ENCODE data around the gene NOL8.
A peak's percentile ranks its signal among the peaks of the same experiment; 100 is the strongest.

NOL8 gene
- 52.6 to 79.6 (median 53.7) reads per million in 3 donors for total RNA-seq

DNA sequence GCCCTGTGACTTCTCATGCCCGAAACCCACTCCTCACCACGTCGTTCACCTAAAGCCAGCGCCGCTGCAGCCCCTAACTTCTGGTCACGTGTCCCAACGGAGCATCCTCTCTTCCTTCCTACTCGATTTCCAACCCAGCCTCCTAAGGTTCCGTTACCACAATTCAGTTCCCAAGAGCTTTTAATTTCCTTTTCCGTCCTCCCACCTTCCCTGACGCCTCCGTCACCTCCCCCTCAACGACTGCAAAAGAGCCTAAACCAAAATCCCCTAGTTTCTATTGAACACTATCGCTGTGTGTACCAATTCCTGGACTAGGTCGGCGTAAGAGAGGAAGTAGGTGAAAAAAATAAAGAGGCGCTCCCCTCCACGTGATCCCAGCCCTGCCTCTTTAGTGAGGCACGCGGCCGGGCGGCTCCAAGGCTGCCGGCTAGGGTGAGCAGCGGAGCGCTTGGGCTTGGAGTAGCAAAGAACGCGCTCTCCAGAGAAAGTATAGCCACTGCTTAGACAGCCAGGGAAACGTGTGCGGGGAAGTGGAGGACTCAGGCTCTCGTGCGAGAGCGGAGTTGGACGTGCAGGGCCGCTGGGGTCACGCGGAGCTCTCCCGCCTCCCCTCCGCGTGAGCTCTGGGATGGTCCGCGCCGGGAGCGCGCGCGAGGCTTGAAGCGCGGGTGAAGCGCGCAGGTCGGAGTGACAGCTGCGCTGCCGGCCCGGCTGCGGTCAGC is at the start of gene NOL8, which contains the start of gene CENPP:
NOL8 (minus strand) TSS at position 82 of the 722 bp plus-strand sequence. CDS start 1,189 bp downstream, outside the sequence.
CENPP (plus strand) TSS at position 685 of the 722 bp plus-strand sequence.
- Histone ChIP-seq H3K36me3 (ENCODE audit: control insufficient read depth, insufficient read depth, low read length) (peaks cover 17% of the 10 kb centered on the region), H3K4me1 (ENCODE audit: control insufficient read depth, insufficient read depth, low read length, poor library complexity, severe bottlenecking) (peaks cover 18% of the 10 kb centered on the region), H3K27ac (ENCODE audit: insufficient read depth, low read length, poor library complexity, severe bottlenecking) (peak within 1 kb of the TSS; percentile 89), H3K4me3 (ENCODE audit: insufficient read depth, low read depth, low read length, poor library complexity, severe bottlenecking) (peak within 1 kb of the TSS; percentile 72), H3K9me3 (ENCODE audit: control insufficient read depth, low read length) (no peaks in the 10 kb centered on the region), H3K27me3 (replicated peaks; ENCODE audit: control insufficient read depth, insufficient read depth, low read length, poor library complexity, severe bottlenecking) (no peaks in the 10 kb centered on the region)
- peak; percentile 59 to 77 (median 74) for DNase-seq

- H3K27ac ChIP-seq (ENCODE audit: insufficient read depth, low read length, poor library complexity, severe bottlenecking) = no peak overlapping the region
- no peaks in the 10 kb centered on the region for H3K27me3 ChIP-seq (replicated peaks; ENCODE audit: control insufficient read depth, insufficient read depth, low read length, poor library complexity, severe bottlenecking)
- no peak overlapping the region for H3K4me3 ChIP-seq (ENCODE audit: insufficient read depth, low read depth, low read length, poor library complexity, severe bottlenecking)
- no peaks in the 10 kb centered on the region for H3K4me1 ChIP-seq (ENCODE audit: control insufficient read depth, insufficient read depth, low read length, poor library complexity, severe bottlenecking)
- DNase-seq = no peak
- no peaks in the 10 kb centered on the region for H3K9me3 ChIP-seq (ENCODE audit: control insufficient read depth, low read length)
- no peaks in the 10 kb centered on the region for H3K36me3 ChIP-seq (ENCODE audit: control insufficient read depth, insufficient read depth, low read length)
These were observed 48.0 kb upstream of the NOL8 start for GRCh38 chr9:92373167-92373566.

- H3K9me3 ChIP-seq (ENCODE audit: control insufficient read depth, low read length) = no peaks in the 10 kb centered on the region
These were observed 43.9 kb upstream of the NOL8 start for GRCh38 chr9:92369075-92369474.

GRCh38 chr9:92360083-92360482 is 34.9 kb upstream of the NOL8 start:
- no peaks in the 10 kb centered on the region for H3K27me3 ChIP-seq (replicated peaks; ENCODE audit: control insufficient read depth, insufficient read depth, low read length, poor library complexity, severe bottlenecking)
- DNase-seq = no peak
- no peak overlapping the region for H3K4me3 ChIP-seq (ENCODE audit: insufficient read depth, low read depth, low read length, poor library complexity, severe bottlenecking)
- no peaks in the 10 kb centered on the region for H3K4me1 ChIP-seq (ENCODE audit: control insufficient read depth, insufficient read depth, low read length, poor library complexity, severe bottlenecking)
- no peaks in the 10 kb centered on the region for H3K36me3 ChIP-seq (ENCODE audit: control insufficient read depth, insufficient read depth, low read length)
- no peaks in the 10 kb centered on the region for H3K9me3 ChIP-seq (ENCODE audit: control insufficient read depth, low read length)
- H3K27ac ChIP-seq (ENCODE audit: insufficient read depth, low read length, poor library complexity, severe bottlenecking) = no peak overlapping the region

More at GRCh38 chr9:92369075-92369474, 43.9 kb upstream of the NOL8 start:
- DNase-seq = no peak
- Histone ChIP-seq H3K4me1 (ENCODE audit: control insufficient read depth, insufficient read depth, low read length, poor library complexity, severe bottlenecking) (no peaks in the 10 kb centered on the region), H3K27me3 (replicated peaks; ENCODE audit: control insufficient read depth, insufficient read depth, low read length, poor library complexity, severe bottlenecking) (no peaks in the 10 kb centered on the region), H3K36me3 (ENCODE audit: control insufficient read depth, insufficient read depth, low read length) (no peaks in the 10 kb centered on the region), H3K4me3 (ENCODE audit: insufficient read depth, low read depth, low read length, poor library complexity, severe bottlenecking) (no peak overlapping the region), H3K27ac (ENCODE audit: insufficient read depth, low read length, poor library complexity, severe bottlenecking) (no peak overlapping the region)

- no peak overlapping the region for H3K4me3 ChIP-seq (ENCODE audit: insufficient read depth, low read depth, low read length, poor library complexity, severe bottlenecking)
- H3K27ac ChIP-seq (ENCODE audit: insufficient read depth, low read length, poor library complexity, severe bottlenecking) = no peak overlapping the region
- H3K9me3 ChIP-seq (ENCODE audit: control insufficient read depth, low read length) = no peaks in the 10 kb centered on the region
- no peaks in the 10 kb centered on the region for H3K4me1 ChIP-seq (ENCODE audit: control insufficient read depth, insufficient read depth, low read length, poor library complexity, severe bottlenecking)
- no peaks in the 10 kb centered on the region for H3K36me3 ChIP-seq (ENCODE audit: control insufficient read depth, insufficient read depth, low read length)
- H3K27me3 ChIP-seq (replicated peaks; ENCODE audit: control insufficient read depth, insufficient read depth, low read length, poor library complexity, severe bottlenecking) = no peaks in the 10 kb centered on the region
- no peak for DNase-seq
These were observed 34.3 kb upstream of the NOL8 start for GRCh38 chr9:92359394-92359995.

GRCh38 chr9:92353051-92353450 is 27.9 kb upstream of the NOL8 start:
- H3K9me3 ChIP-seq (ENCODE audit: control insufficient read depth, low read length) = no peaks in the 10 kb centered on the region
- no peak for DNase-seq
- H3K27ac ChIP-seq (ENCODE audit: insufficient read depth, low read length, poor library complexity, severe bottlenecking) = no peak overlapping the region
- no peak overlapping the region for H3K4me3 ChIP-seq (ENCODE audit: insufficient read depth, low read depth, low read length, poor library complexity, severe bottlenecking)
- H3K27me3 ChIP-seq (replicated peaks; ENCODE audit: control insufficient read depth, insufficient read depth, low read length, poor library complexity, severe bottlenecking) = no peaks in the 10 kb centered on the region
- H3K4me1 ChIP-seq (ENCODE audit: control insufficient read depth, insufficient read depth, low read length, poor library complexity, severe bottlenecking) = no peaks in the 10 kb centered on the region
- no peaks in the 10 kb centered on the region for H3K36me3 ChIP-seq (ENCODE audit: control insufficient read depth, insufficient read depth, low read length)

- no peaks in the 10 kb centered on the region for H3K27me3 ChIP-seq (replicated peaks; ENCODE audit: control insufficient read depth, insufficient read depth, low read length, poor library complexity, severe bottlenecking)
- no peaks in the 10 kb centered on the region for H3K36me3 ChIP-seq (ENCODE audit: control insufficient read depth, insufficient read depth, low read length)
- H3K4me3 ChIP-seq (ENCODE audit: insufficient read depth, low read depth, low read length, poor library complexity, severe bottlenecking) = no peak overlapping the region
- DNase-seq = no peak
- H3K4me1 ChIP-seq (ENCODE audit: control insufficient read depth, insufficient read depth, low read length, poor library complexity, severe bottlenecking) = no peaks in the 10 kb centered on the region
- H3K9me3 ChIP-seq (ENCODE audit: control insufficient read depth, low read length) = no peaks in the 10 kb centered on the region
- H3K27ac ChIP-seq (ENCODE audit: insufficient read depth, low read length, poor library complexity, severe bottlenecking) = no peak overlapping the region
These were observed 25.6 kb upstream of the NOL8 start for GRCh38 chr9:92350740-92351133.

DNA sequence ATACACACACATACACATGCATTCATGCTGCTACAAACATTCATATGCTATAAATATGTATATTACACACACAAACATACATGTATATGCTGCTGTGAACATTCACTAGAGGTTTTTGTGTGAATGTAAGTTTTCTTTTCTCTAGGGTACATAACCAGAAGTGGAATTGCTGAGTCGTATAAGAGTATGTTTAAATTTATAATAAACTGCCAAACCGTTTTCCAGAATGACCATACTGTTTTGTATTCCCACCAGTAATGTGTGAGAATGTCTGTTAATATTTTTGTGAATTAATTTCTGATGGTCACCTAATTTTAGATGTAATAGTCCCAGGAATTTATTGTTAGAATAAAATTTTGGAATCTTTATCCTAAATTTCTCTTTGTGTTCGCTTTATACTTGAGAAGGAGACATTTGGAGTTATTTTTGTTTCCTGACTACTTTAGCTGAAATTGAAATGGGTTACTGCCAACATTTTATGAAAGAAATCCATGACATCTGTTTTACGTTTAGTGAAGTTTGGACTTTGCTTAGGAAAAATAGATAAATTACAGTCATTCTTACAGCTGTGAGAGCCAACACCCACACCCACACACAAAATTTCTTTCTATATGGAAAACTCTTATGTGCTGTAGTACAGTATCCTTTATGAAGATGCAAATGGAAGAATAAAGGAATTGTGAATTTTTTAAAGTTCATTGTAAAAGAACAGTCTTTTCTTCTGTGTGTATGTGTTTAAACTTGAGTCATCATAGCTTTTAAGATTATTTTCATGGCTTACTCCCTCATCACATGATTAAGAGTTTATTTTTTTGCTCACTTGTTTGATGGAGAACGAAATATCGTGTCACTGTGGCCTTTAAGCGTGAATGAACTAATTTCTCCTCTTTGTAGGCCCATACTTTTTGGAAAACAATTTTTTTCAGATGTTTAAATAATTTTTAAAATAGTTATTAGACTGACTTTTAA is 24.9 kb upstream of the NOL8 start:
- Histone ChIP-seq H3K36me3 (ENCODE audit: control insufficient read depth, insufficient read depth, low read length) (no peaks in the 10 kb centered on the region), H3K9me3 (ENCODE audit: control insufficient read depth, low read length) (no peaks in the 10 kb centered on the region), H3K4me1 (ENCODE audit: control insufficient read depth, insufficient read depth, low read length, poor library complexity, severe bottlenecking) (no peaks in the 10 kb centered on the region), H3K27me3 (replicated peaks; ENCODE audit: control insufficient read depth, insufficient read depth, low read length, poor library complexity, severe bottlenecking) (no peaks in the 10 kb centered on the region), H3K27ac (ENCODE audit: insufficient read depth, low read length, poor library complexity, severe bottlenecking) (no peak overlapping the region), H3K4me3 (ENCODE audit: insufficient read depth, low read depth, low read length, poor library complexity, severe bottlenecking) (no peak overlapping the region)
- DNase-seq = no peak

DNA sequence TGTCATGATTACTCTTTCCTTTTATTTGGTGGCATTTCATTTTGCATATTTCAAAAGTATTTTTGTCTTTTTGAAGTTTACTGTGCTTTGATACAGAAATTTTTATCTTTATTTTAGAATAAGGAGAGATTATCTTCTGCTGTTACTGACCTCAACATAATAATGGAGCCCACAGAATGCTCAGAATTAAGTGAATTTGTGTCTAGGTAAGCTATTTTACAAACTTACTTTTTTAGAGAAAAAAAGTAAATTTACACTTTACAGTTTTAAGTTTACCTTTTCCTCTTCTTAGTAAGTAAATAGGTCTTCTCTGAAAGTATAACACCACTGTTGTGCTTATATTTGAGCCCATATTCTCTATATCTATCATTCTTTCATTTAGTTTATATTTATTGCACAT is 20.4 kb upstream of the NOL8 start:
- no peaks in the 10 kb centered on the region for H3K4me1 ChIP-seq (ENCODE audit: control insufficient read depth, insufficient read depth, low read length, poor library complexity, severe bottlenecking)
- H3K36me3 ChIP-seq (ENCODE audit: control insufficient read depth, insufficient read depth, low read length) = no peaks in the 10 kb centered on the region
- no peaks in the 10 kb centered on the region for H3K9me3 ChIP-seq (ENCODE audit: control insufficient read depth, low read length)
- DNase-seq = no peak
- H3K27me3 ChIP-seq (replicated peaks; ENCODE audit: control insufficient read depth, insufficient read depth, low read length, poor library complexity, severe bottlenecking) = no peaks in the 10 kb centered on the region
- H3K4me3 ChIP-seq (ENCODE audit: insufficient read depth, low read depth, low read length, poor library complexity, severe bottlenecking) = no peak overlapping the region
- no peak overlapping the region for H3K27ac ChIP-seq (ENCODE audit: insufficient read depth, low read length, poor library complexity, severe bottlenecking)

All from effector memory CD4-positive, alpha-beta T cell (primary cell).